Mucosa of descending colon (tissue), 3 donors: ENCODE data around the gene SLC6A15. TPM values are rescaled to one million over a fixed set of nuclear protein-coding genes. Genes with fewer than 3 reads are reported as not detected.

ENCODE experiments used
- ATAC-seq: fragments of 200-7000 bp; cut with Tn5 transposase; one replicate; pipeline ENCODE4 v1.9.1; 2020; ENCODE audit warnings: mild to moderate bottlenecking, moderate library complexity
- DNase-seq, 3 donors: peaks; one replicate each; pipeline ENCODE4 v3.0.0-alpha.2; 2020
- H3K36me3 ChIP-seq: fragments of 200-600 bp; one replicate; pipeline ENCODE4 v1.8.0; 2021; ENCODE audit warnings: low read depth, mild to moderate bottlenecking
- H3K4me1 ChIP-seq: fragments of 200-600 bp; one replicate; pipeline ENCODE4 v1.8.0; 2021; ENCODE audit warnings: low read depth, mild to moderate bottlenecking
- H3K4me3 ChIP-seq: fragments of 200-600 bp; one replicate; pipeline ENCODE4 v1.8.0; 2021; ENCODE audit warnings: mild to moderate bottlenecking
- H3K9me3 ChIP-seq: fragments of 200-600 bp; one replicate; pipeline ENCODE4 v1.8.0; 2021; ENCODE audit warnings: mild to moderate bottlenecking
- CTCF ChIP-seq: fragments of 200-600 bp; IDR thresholded peaks from one replicate; pipeline ENCODE4 v1.8.0; 2022; ENCODE audit warnings: antibody characterized with exemption, mild to moderate bottlenecking
- intact Hi-C, 2 donors: fragments of 100-400 bp; cut with DNase I in 1 of 2; cut with micrococcal nuclease in 1 of 2; formaldehyde crosslinking; loops; one replicate each; pipeline versions ENCODE4 v1.11.0 to v1.11.1; 2022; cut with DNase I, micrococcal nuclease
- total RNA-seq, 3 donors: library from RNA; stranded (reverse); fragmentation: NEBNext Ultra II Directional in 2 of 3; extraction: Animal tissue kit (Norgen Biotek cat#: 25700) in 2 of 3; gene quantifications; one replicate each; pipeline versions ENCODE4 v1.2.1 to v1.2.4, GENCODE V29; 2021 to 2023
- donor health status: DM: no; HTN: no; CAD: no; lungs with moderate emphysema.
- donor health status: DM: no; HTN: no; CAD: no.
- donor health status: DM: no; HTN: yes; CAD: no.

Gene SLC6A15
- total RNA-seq, 3 donors from 2014 or later = 0.17 to 3.1 (median 0.51) TPM

GRCh38 chr12:84946753-84947152 is 34.2 kb upstream of the SLC6A15 start:
- intact Hi-C loops = no loop called here
- H3K36me3 ChIP-seq = no peaks in the 10 kb centered on the region
- TF ChIP-seq CTCF = no peak

GRCh38 chr12:84937415-84937814 is 24.8 kb upstream of the SLC6A15 start:
- intact Hi-C loops = no loop called here
- no peak for TF ChIP-seq CTCF
- no peak for ATAC-seq

More at GRCh38 chr12:84946753-84947152, 34.2 kb upstream of the SLC6A15 start:
- no peak for DNase-seq
- Histone ChIP-seq H3K4me1 (no peaks in the 10 kb centered on the region), H3K4me3 (no peak overlapping the region), H3K9me3 (no peaks in the 10 kb centered on the region)
- no peak for ATAC-seq

GRCh38 chr12:84929501-84929900 is 16.9 kb upstream of the SLC6A15 start:
- TF ChIP-seq CTCF = no peak
- DNase-seq (no peak), ATAC-seq (no peak)
- no peaks in the 10 kb centered on the region for H3K4me1 ChIP-seq
- intact Hi-C loops = no loop called here
- H3K36me3 ChIP-seq = no peaks in the 10 kb centered on the region
- H3K9me3 ChIP-seq = no peaks in the 10 kb centered on the region
- no peak overlapping the region for H3K4me3 ChIP-seq

More at GRCh38 chr12:84937415-84937814, 24.8 kb upstream of the SLC6A15 start:
- H3K36me3 ChIP-seq = no peaks in the 10 kb centered on the region
- H3K9me3 ChIP-seq = no peaks in the 10 kb centered on the region
- no peaks in the 10 kb centered on the region for H3K4me1 ChIP-seq
- DNase-seq = no peak
- H3K4me3 ChIP-seq = no peak overlapping the region

GRCh38 chr12:84924981-84925380 is 12.4 kb upstream of the SLC6A15 start:
- no peak for TF ChIP-seq CTCF
- H3K4me1 ChIP-seq = no peaks in the 10 kb centered on the region
- intact Hi-C loops = no loop called here
- no peaks in the 10 kb centered on the region for H3K9me3 ChIP-seq
- DNase-seq = no peak
- ATAC-seq = no peak
- no peaks in the 10 kb centered on the region for H3K36me3 ChIP-seq
- H3K4me3 ChIP-seq = no peak overlapping the region

- intact Hi-C loops = no loop called here
- Histone ChIP-seq H3K9me3 (no peaks in the 10 kb centered on the region), H3K36me3 (no peaks in the 10 kb centered on the region), H3K4me1 (no peaks in the 10 kb centered on the region), H3K4me3 (no peak overlapping the region)
- ATAC-seq (no peak), DNase-seq (no peak)
- no peak for TF ChIP-seq CTCF
Measured at GRCh38 chr12:84922693-84923092, 10.1 kb upstream of the SLC6A15 start.

- intact Hi-C loops = no loop called here
- no peak for DNase-seq
- Histone ChIP-seq H3K9me3 (no peaks in the 10 kb centered on the region), H3K4me1 (no peaks in the 10 kb centered on the region), H3K4me3 (no peak overlapping the region), H3K36me3 (no peaks in the 10 kb centered on the region)
- ATAC-seq = no peak
- TF ChIP-seq CTCF = no peak
Measured at GRCh38 chr12:84920331-84920730, 7.7 kb upstream of the SLC6A15 start.
